HG03354 (cell line): ENCODE data around the gene FAM131B.
A peak's percentile ranks its signal among the peaks of the same experiment; 100 is the strongest.

Source experiments
- ATAC-seq: cut with Tn5 transposase; IDR thresholded peaks from one replicate; pipeline ENCODE4 v1.9.1; 2021; ENCODE audit warnings: mild to moderate bottlenecking; ENCODE audit not compliant: unreplicated experiment, poor library complexity, severe bottlenecking

Gene FAM131B

DNA sequence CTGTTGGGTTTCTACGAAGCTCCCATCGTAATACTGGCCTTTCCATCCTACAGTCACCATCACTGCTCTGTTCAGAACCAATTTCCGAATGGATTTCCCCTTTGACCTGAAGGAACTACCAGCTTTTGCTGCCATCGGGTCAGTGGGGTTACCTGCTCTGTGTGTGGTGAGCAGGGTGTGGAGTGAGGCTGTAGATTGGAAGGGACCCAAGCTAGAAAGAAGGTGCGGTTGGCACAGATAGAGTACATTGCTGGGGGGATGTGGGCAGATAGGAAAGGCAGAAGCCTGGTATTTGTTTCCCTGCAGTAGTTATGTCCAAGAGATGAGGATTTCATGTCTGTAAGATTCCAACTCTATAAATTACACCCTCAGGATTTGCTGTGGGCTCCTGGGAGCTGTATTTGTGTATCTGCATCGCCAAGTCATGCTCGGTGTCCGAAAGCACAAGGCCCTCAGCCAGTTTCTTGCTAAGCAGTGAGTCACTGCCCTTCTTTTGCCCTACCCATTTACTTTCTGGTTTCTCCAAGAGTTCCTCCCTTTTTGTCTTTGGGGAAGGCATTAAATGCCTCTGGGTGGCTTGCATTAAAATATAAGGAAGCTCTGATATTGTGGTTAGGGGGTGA lies 31.2 kb downstream of the FAM131B start:
- no peak for ATAC-seq

DNA sequence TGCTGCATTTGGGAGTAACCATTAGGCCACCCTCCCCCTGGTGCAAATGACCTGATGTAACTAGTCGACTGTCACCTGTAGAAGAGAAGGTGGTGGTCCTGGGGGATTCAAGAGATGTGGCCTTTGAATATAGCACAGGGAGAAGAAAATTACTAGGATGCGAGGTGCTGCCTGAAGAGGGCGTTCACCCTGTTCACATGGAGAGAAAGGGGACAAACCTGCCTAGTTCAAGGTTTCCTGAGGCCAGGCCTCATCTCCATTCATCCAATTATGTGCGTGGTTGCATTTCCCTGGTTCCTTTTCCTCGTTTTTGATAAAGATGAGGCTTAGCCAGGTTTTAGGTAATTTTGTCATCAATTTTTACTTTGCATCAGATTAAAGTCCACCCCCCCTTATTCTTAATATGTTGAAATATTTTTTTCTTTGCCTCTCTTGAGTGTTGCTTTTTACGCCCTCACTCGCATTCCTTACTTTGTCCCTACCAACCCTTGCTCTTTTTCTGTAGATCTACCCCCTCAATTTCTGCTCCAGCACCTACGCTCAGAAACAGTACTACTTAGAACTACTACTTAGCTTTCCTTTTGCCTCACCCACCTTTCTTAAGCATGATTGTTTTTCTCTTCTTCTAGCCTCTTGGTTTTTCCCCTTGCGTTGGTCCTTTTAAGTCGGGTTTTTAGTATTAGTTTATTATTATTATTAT lies 32.9 kb downstream of the FAM131B start:
- no peak for ATAC-seq

DNA sequence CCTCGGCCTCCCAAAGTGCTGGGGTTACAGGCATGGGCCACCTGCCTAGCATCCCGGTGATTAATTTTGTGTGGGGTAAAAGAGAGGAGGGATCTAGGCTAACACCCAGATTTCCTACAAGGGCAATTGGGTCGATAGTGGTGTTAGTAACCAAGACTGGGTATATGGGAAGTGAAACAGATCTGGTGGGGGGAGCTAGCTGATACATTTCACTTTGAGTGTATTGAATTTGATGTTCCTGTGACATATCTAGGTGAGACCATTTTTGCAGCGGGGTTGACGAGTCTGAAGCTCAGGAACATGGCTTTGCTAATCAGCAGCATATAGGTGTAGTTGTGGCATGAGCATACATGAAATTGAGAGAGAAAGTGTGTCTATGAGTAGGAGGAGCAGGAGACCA lies 34.6 kb downstream of the FAM131B start:
- ATAC-seq: no peak

DNA sequence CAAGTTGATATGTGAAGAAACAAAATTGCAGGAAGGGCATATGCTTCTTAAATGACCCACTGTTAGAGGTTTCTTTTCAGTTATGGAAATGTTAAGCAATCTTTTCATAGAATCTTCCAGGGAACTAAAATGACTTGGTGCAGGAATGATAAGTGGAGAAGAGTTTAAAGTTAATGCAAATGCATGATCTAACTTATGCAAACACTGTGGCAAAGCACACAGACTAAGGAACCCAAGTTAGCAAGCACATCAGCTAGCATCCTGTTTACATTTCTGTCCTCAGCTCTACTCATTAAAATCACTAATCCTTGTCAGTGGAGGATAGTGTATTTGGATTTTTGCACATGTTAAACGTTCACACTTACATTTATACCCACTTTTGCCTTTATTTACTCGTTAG lies 37.3 kb downstream of the FAM131B start:
- ATAC-seq: peak; percentile 78

DNA sequence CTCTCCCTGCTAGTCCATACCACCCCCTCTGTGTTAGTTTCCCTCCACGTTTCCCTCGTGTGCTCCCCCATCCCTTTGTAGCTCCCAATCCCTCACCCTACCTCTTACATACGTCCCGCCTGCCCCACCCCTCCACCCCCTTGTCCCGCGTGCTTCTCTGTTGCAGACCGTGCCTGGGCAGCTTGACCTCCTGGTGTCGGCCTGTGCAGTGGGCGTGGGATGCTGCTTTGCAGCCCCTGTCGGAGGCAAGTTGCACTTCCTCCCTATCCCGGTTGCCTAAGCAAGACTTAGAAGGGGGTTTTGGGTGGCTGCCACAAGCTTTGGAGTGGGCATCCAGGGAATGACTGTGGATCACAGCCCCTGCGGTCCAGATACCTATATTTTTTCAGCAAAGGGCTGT lies 38.9 kb downstream of the FAM131B start:
- ATAC-seq: no peak

DNA sequence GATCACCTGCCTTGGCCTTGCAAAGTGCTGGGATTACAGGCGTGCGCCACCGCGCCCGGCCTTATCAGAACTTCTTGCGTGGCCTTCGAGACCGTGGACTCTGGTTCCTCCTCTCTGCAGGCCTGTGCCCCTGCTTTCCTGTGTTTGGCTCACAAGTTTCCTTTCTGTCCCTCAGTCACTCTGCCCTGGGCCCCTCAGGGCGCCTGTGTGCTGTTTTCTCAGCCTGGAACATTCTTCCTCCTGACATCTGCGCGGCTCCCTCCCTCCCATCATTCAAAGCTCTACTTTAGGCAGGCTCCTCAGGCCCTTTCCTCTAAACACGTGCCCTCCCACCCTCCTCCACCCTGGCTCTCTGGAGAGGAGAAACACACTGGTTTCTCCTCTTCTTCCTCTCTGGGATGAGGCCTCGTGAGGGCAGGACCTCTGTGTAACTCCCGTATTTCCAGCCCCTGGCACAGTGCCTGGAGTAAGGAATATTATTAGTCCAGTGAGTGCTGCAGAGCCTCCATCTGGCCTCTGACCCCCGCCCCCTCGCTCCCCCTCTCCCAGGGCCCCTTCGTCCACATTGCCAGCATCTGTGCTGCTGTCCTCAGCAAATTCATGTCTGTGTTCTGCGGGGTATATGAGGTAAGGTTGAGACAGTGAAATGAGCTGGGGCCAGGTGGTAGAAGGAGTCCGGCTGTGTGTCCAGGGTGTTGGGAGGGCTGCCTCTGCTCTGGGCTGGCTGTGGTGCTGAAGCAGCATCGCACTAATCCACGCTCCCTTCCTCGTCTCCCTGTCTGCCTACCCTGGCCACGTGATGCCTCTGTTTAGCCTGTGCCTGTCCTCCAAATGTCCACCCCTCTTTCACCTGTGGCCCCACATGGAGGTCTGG lies 39.5 kb downstream of the FAM131B start:
- ATAC-seq: no peak

DNA sequence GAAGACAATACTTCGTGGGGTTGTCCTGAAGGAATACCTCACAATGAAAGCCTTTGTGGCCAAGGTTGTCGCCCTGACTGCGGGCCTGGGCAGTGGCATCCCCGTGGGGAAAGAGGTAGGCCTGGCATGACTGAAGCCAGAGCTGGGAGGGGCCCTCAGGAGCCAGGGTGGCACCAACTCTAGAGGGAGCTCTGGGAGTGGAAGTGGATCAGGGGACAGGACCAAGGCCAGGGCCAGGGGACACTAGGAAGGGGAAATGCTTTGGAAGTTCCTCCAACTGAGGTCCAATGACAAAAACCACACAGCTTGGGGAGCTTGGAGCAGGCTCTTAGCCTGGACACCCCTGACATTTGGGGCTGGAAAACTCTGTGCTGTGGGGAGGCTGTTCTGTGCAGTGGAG lies 40.8 kb downstream of the FAM131B start:
- ATAC-seq: no peak

DNA sequence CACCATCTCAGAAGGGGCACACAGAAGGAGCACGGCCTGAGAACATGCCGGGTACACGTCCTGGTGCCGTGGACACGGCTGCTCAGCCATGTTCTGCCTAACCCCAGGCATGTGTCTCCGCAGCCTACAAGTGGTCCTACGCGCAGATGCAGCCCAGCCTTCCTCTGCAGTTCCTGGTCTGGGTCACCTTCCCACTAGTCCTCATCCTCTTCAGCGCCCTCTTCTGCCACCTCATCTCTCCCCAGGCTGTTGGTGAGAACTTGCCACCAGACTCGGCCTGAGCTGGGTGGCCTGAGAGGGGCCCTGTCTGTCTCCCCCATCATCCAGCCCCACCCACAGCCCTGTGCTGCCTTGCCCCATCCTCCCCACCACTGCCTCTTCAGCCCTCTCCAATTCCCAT lies 41.3 kb downstream of the FAM131B start:
- no peak for ATAC-seq

DNA sequence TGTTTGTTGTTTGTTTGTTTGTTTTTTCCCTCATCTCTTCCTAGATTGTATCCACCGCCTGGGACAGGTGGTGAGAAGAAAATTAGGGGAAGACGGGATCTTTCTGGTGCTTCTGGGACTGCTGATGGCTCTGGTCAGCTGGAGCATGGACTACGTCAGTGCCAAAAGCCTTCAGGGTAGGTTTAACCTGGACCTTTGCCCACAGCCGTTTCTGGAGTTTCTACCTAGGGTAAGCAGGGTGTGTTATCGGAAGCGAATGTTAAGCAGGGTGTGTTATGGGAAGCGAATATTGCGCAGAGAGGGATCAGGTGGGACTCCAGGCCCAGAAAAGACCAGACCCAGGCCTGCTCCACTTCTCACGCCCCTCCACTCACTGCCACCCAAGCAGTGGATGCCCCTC lies 41.9 kb downstream of the FAM131B start:
- no peak for ATAC-seq

DNA sequence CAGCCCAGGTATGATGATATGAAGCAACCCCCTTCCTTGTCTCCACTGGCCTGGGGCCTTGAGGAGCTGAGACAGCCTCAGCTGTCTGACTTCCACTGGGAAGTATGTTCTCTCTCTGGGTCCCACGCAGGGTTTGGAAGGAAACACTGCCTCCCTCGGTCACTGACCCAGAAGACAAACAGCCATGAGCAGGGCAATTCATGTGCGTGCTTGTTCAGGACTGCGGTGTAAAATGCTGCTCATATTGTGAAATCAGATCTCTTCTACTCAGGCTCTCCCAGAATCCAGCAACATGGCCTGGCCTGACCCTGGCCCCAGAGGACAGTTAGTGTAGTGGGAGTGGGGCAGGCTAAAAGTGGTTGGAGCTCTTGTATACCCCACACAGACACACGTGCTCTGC lies 43.9 kb downstream of the FAM131B start:
- ATAC-seq: no peak

DNA sequence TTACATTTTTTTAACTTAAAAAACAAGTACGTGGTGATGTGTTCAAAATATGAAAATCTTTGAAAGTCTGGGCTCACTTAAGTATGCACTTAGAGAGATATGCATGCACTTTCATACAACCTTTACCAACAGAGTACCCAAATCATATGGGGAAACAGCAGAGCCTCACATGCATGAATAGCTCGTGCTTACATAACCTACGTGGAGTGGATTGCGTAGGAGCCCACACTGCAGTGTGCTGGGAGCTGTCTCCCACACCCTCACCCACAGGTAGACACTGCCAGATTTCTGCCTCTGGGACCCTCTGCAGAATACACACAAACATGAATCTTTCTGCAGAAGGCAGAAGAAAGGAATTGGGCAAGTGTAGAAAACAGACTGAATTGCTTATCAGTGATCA lies 46.0 kb downstream of the FAM131B start:
- no peak for ATAC-seq

DNA sequence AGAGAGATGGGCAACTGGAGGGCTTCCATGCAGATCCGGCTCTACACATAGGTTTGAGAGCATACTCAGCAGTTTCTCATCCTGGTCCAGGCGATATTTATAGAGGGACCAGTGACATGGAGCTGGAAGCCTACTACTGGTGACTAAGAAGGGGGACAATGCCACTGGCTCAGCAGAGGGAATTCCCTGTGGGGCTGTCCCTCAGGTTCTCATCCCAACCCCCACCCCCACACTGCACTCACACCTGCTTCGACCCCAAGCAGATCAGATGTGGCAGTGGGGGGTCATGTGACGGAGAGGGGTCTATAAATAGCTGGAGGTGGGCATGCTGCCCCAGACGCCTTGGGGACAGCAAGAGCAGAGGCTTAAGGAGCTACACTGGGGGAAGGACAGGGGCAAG lies 46.7 kb downstream of the FAM131B start, which contains the start of gene CLCN1:
CLCN1 (plus strand) TSS at position 336 of the 400 bp plus-strand sequence. CDS start 102 bp downstream, outside the sequence.
- no peak for ATAC-seq

DNA sequence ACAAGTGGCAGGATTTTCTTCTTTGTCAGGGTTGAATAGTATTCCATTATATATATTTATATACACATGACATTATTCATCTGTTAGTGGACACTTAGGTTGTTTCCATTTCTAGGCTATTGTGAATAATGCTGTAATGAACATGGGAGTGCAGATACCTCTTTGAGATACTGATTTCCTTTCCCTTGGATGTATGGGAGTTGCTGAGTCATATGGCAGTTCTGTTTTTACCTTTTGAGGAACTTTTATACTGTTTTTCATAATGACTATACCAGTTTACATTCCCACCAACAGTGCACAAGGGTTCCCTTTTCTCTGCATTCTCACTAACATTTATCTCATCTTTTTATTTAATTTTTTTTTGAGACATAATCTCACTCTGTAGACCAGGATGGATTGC lies 48.4 kb downstream of the FAM131B start:
- no peak for ATAC-seq

DNA sequence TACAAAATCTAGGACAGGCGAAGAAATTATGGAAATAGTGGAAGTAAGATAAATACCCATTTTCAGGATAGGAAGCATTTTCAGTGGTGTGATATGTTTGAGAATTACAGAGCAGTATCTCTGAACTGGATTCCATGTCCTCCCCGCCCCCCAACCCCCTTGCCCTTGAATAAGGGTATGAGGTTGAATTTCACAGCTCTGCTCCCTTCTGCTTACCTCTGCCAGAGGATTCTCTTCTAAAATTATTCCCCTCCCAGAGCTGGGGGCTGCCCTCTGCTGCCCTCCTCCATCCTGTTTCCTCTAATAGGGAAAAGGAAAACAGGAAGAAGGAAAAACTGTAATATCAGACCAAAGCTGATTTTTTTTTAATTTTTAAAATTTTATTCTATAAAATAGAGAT lies 53.9 kb downstream of the FAM131B start:
- ATAC-seq: no peak

DNA sequence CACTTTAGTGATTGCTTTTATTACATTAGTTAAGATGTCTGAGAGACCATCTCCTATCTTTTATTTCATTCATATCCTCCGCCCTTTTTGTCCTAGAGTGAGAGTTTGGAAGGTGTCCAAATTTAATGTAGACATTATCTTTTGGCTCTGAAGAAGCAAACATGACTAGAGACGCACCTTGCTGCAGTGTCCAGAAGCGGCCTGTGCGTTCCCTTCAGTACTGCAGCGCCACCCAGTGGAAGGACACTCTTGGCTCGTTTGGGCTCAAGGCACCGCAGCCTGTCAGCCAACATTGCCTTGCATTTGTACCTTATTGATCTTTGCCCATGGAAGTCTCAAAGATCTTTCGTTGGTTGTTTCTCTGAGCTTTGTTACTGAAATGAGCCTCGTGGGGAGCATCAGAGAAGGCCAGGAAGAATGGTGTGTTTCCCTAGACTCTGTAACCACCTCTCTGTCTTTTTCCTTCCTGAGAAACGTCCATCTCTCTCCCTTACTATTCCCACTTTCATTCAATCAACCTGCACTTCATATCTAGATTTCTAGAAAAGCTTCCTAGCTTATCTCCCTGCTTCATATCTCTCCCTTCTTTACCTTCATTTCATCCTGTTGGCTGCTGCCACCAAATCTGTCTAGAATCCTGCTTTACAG lies 57.0 kb downstream of the FAM131B start:
- peak; percentile 54 for ATAC-seq

DNA sequence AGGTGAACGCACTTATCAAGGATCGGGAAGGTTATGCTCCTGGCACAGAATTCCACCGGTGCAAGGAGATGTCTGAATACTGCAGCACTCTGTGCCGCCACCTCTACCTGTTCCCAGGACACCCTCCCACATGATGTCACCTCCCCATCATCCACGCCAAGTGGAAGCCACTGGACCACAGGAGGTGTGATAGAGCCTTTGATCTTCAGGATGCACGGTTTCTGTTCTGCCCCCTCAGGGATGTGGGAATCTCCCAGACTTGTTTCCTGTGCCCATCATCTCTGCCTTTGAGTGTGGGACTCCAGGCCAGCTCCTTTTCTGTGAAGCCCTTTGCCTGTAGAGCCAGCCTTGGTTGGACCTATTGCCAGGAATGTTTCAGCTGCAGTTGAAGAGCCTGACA lies 57.6 kb downstream of the FAM131B start:
- ATAC-seq: no peak

DNA sequence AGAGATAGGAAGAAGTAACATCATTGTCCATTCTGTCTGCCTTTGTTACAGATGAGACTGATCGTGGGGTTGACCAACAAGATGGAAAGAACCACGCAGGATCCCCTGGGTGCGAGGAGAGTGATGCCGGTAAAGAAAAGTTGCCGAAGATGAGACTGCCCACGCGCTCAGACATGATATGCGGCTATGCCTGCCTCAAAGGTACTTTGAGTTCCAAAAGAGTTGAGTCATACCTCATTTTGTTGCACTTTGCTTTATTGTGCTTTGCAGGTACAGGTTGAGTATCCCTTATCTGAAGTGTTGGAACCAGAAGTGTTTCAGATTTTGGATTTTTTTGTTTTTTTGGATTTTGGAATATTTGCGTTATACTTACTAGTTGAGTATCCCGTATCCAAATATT lies 58.8 kb downstream of the FAM131B start:
- ATAC-seq: no peak
